ENCODE results near the gene PLEKHA5.

Gene PLEKHA5

GRCh38 chr12:19234171-19234704, 104.7 kb downstream of the PLEKHA5 start:
- no peak for DNase-seq

- DNase-seq = no peak
Observed at GRCh38 chr12:19234981-19235871, 105.7 kb downstream of the PLEKHA5 start.

DNA sequence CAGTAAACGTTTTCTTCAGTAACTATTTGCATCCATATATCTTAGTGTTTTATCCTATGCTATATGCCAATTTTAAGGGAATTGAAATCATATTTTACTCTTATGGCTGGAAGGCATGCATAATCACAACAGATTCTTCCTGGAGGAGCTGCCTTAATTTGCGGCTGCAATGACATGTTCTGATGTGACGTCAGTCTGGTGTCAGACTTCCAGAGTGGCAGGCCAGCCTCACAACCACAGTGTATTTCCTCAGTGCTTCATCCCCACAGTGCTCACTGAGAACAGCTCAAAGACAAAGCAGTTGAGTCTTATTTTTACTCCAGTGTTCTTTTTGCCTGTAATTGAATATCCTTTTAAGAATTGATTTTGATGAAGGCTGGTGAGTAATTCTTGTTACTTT, 107.1 kb downstream of the PLEKHA5 start:
- DNase-seq = no peak

- DNase-seq = no peak
Observed at GRCh38 chr12:19238540-19238939, 109.0 kb downstream of the PLEKHA5 start.

- no peak for DNase-seq
Observed at GRCh38 chr12:19239102-19239501, 109.6 kb downstream of the PLEKHA5 start.

DNA sequence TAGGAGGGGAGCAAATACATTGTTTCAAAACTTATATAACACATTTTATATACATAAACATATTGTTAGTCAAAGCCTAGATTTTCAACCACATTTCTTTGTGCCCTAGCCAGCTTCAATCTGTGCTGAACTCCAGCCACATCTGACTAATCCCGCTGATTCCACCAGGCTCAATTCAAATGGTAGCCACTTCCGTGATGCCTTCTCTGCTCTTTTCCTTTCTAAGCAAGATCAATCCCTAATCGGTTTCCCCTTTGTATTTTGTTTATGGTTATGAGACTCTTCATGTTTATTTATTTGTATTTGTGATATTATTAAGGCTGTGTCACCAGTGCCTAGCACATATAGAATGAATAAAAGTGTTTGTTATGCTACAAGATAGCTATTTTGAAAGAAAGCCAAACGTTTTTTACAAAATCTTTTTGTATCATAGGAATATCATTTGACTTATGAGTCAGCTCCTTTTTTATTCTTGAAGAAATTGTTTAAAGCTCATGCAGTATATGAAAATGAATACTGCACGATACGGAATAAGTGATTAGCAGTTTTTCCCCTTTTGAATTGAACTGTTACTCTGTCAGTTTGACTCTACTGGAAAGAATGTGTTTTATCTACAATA, 110.2 kb downstream of the PLEKHA5 start:
- DNase-seq = no peak

DNA sequence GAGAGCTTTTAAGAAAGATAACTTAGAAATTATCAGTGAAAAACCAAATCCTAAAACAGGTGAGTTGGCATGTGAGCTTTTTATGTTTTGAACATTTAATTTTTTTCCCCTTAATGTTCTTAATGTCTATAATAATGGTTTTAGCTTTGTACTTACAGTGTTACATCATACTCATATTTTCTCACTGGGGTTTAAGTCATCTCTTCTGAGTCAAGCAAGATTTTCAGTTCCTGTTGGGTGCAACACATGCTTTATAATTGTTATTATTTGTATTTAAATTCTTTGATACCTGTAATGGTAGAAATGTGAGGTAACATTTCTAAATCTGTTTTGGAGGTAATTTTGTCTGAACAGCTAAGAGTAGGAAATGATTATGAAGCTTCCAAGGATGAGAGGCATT, 113.0 kb downstream of the PLEKHA5 start:
- DNase-seq = no peak

- no peak for DNase-seq
Observed at GRCh38 chr12:19243551-19243950, 114.0 kb downstream of the PLEKHA5 start.

DNA sequence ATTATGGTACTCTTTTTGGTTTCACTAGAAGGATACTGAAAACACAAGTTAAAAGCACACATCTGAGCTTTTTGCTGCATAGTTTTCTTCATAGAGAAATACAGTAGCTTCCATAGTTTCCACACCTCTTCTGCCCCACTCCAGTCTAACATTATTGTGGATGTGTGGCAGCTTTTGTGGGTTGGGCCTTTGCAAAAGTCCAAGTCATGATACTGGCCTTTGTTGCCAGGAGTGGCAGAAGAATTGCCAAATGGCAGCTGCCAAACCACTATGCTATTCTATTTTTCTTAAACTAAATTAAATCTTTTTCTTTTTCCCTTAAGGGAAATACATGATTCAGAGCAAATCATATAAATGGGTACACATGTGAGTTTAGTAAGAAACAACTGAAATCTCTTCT, 114.8 kb downstream of the PLEKHA5 start:
- DNase-seq = no peak

- DNase-seq = no peak
Observed at GRCh38 chr12:19245106-19245505, 115.6 kb downstream of the PLEKHA5 start.

DNA sequence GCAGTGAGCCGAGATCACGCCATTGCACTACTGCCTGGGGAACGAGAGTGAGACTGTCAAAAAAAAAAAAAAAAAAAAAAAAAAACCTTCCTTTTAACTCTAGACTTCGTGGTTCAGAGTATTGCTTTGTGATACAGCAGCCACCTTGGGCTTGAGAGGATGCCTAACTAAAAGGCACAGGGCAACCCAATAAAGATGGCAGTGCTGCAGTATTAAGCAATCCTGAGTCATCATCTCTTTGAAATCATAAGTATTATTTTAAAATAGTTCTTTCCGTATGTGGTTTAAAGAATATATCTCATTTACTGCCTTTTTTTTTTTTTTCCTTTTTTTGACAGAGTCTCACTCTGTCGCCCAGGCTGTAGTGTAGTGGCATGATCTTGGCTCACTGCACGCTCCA, 116.1 kb downstream of the PLEKHA5 start:
- no peak for DNase-seq

DNA sequence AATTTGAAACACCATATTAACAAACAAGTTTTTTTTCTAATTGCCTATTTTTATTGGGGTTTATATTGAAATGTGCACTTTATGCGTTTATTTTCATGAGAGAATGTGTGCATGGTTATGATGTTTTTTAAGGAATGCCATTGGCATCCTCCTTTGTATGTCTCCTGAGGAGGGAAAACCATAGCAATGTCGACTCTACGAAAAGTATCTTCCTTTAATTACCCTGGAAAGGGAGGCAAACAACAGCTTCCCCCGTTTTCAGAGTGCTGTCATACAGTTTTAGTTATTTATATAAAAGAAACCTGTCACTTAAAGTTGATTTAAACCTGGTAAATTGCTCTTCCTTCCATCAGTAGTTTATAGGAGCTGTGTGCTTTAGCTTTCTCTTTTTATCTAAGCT, 117.4 kb downstream of the PLEKHA5 start:
- DNase-seq = no peak

- no peak for DNase-seq
Observed at GRCh38 chr12:19248929-19249602, 119.5 kb downstream of the PLEKHA5 start.

GRCh38 chr12:19251481-19252132, 122.1 kb downstream of the PLEKHA5 start:
- no peak for DNase-seq

GRCh38 chr12:19260135-19260534, 130.6 kb downstream of the PLEKHA5 start:
- no peak for DNase-seq

DNA sequence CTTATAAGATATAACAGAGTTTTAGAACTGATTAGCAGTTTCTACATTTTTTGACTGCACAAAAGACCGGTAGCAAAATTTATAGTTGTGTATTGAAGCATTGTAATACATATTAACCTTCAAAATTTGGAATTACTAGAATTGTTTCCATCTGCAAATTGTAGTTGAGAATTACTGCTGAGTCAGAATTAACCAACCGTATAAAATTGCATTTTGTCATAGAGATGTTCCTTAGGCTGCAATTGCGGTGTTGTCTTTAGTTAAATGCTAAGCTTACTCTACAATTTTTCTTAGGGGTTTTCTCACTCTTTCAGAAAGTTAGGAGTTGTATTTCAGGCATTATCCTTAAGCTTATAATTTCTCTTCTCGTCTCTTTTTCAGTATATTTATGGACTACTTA, 132.2 kb downstream of the PLEKHA5 start:
- no peak for DNase-seq

- DNase-seq = no peak
Observed at GRCh38 chr12:19263672-19264071, 134.1 kb downstream of the PLEKHA5 start.

- DNase-seq = peak; percentile 96
Observed at GRCh38 chr12:19273482-19274330, 144.2 kb downstream of the PLEKHA5 start.

- no peak for DNase-seq
Observed at GRCh38 chr12:19276767-19277166, 147.2 kb downstream of the PLEKHA5 start.

GRCh38 chr12:19277711-19278110, 148.2 kb downstream of the PLEKHA5 start:
- DNase-seq = peak; percentile 38

- no peak for DNase-seq
Observed at GRCh38 chr12:19278407-19278806, 148.9 kb downstream of the PLEKHA5 start.

GRCh38 chr12:19282133-19282699, 152.7 kb downstream of the PLEKHA5 start:
- no peak for DNase-seq
